ENCODE results near the gene CPNE4. TPM values are rescaled to one million over a fixed set of nuclear protein-coding genes. Genes with fewer than 3 reads are reported as not detected.

Gene CPNE4
- total RNA-seq, 1 donor from 2014 or later: 0.26 TPM

GRCh38 chr3:131596884-131597283 is 437.9 kb downstream of the CPNE4 start:
- no peak overlapping the region for H3K27ac ChIP-seq
- no peaks in the 10 kb centered on the region for H3K4me1 ChIP-seq
- no peak overlapping the region for H3K4me3 ChIP-seq
- no peaks in the 10 kb centered on the region for H3K9me3 ChIP-seq
- ATAC-seq (no peak), DNase-seq (no peak)
- H3K36me3 ChIP-seq: no peaks in the 10 kb centered on the region
- H3K27me3 ChIP-seq: no peaks in the 10 kb centered on the region
- intact Hi-C loops (cut with DNase I): no loop called here
- no peak for TF ChIP-seq CTCF (IDR thresholded peaks at IDR 0.05)

DNA sequence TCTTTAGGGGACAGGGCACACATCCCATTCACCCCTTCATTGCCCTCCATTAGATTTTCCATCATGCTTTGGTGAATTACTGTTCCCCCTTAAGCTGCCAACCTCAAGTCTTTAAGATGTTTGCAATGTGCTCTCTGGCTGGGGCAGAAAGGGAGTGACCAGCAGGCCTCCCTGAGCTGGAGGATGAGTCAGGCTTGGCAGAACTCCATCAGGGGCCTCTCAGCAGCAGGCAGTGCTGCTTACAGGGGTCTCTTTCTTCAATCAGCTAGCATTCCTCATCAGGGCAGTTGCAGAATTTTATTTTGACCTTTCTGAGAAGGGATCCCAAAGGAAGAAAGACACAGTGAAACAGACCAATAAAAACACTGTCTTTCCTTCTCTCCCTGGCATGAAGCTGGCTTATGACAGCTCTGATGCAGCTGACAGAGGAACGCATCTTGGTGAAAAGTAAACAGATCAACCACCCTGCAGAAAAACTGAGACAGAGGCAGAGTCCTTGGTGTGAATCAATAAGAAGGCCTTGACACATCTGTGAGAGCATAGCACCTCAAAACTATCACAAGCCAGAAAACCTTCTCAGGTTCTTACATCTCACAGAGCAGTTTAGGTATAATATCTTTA is 443.3 kb downstream of the CPNE4 start:
- no peaks in the 10 kb centered on the region for H3K27me3 ChIP-seq
- no peak for DNase-seq
- no peaks in the 10 kb centered on the region for H3K36me3 ChIP-seq
- intact Hi-C loops (cut with DNase I): no loop called here
- no peak overlapping the region for H3K27ac ChIP-seq
- ATAC-seq: no peak
- H3K9me3 ChIP-seq: no peaks in the 10 kb centered on the region
- H3K4me3 ChIP-seq: no peak overlapping the region
- TF ChIP-seq CTCF (IDR thresholded peaks at IDR 0.05): no peak
- no peaks in the 10 kb centered on the region for H3K4me1 ChIP-seq

DNA sequence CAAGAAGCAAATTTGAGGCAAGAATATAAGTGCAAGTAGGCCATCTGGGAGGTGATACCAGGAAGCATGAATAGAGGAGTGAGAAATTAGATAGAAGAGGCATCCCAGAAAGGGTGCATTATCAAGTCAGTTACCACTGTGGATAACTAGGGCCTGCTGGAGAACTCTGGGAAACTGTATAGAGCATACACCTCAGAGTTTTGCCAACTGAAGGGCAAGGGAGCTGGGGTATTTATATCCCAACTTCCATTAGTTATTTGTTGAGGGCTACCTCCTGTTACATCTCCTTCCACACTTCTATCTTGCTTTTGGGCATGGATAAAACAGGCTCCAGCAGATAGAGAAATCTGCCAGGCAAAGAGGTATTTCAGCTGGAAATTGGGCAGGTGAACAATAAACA is 448.5 kb downstream of the CPNE4 start:
- H3K27me3 ChIP-seq: no peaks in the 10 kb centered on the region
- no peaks in the 10 kb centered on the region for H3K36me3 ChIP-seq
- ATAC-seq (no peak), DNase-seq (no peak)
- no peaks in the 10 kb centered on the region for H3K4me1 ChIP-seq
- TF ChIP-seq CTCF (IDR thresholded peaks at IDR 0.05): no peak
- no peak overlapping the region for H3K4me3 ChIP-seq
- H3K27ac ChIP-seq: no peak overlapping the region
- intact Hi-C loops (cut with DNase I): no loop called here
- no peaks in the 10 kb centered on the region for H3K9me3 ChIP-seq

DNA sequence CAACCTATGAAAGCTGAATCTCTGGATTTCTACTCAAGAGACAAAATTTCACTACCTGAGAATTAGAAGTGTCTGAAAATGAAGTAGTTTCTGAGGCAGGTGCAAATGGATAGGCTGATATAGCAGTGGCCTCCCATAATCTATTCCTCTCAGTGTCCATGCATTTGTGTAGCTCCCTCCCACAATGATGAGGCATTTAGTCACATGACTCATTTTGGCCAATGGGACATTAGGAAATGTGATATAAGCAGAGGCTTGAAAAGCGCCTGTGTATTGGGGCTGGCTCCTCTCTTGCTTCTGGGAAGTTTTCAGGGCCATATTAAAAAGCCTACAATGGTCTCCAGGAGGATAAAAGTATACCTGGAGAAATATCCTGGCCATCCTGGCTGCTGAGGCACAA is 452.4 kb downstream of the CPNE4 start:
- Histone ChIP-seq H3K4me1 (no peaks in the 10 kb centered on the region), H3K4me3 (no peak overlapping the region), H3K27ac (no peak overlapping the region), H3K9me3 (no peaks in the 10 kb centered on the region), H3K27me3 (no peaks in the 10 kb centered on the region), H3K36me3 (no peaks in the 10 kb centered on the region)
- DNase-seq (no peak), ATAC-seq (no peak)
- intact Hi-C loops (cut with DNase I): no loop called here
- TF ChIP-seq CTCF (IDR thresholded peaks at IDR 0.05): no peak

- intact Hi-C loops (cut with DNase I): no loop called here
- no peak overlapping the region for H3K27ac ChIP-seq
Measured at GRCh38 chr3:131568460-131568859, 466.4 kb downstream of the CPNE4 start.

More at GRCh38 chr3:131568460-131568859, 466.4 kb downstream of the CPNE4 start:
- H3K27me3 ChIP-seq: peaks cover 4% of the 10 kb centered on the region
- no peak for ATAC-seq
- no peak for TF ChIP-seq CTCF (IDR thresholded peaks at IDR 0.05)
- no peaks in the 10 kb centered on the region for H3K9me3 ChIP-seq
- H3K4me1 ChIP-seq: no peaks in the 10 kb centered on the region
- no peak for DNase-seq
- no peaks in the 10 kb centered on the region for H3K36me3 ChIP-seq
- no peak overlapping the region for H3K4me3 ChIP-seq
